ENCODE measurements around the gene KIFC3.
A peak's percentile ranks its signal among the peaks of the same experiment; 100 is the strongest.

KIFC3 gene

GRCh38 chr16:57808589-57809228 lies 6.4 kb upstream of the KIFC3 start:
- peaks cover 11% of the 10 kb centered on the region for H3K4me1 ChIP-seq (ENCODE audit: insufficient read depth, low read length)
- no peak overlapping the region for H3K27ac ChIP-seq (ENCODE audit: low read length)
- no peak overlapping the region for H3K9ac ChIP-seq (ENCODE audit: low read depth, low read length)
- H3K9me3 ChIP-seq (ENCODE audit: insufficient read depth, low read depth, low read length), result no peaks in the 10 kb centered on the region
- H3K36me3 ChIP-seq (ENCODE audit: insufficient read depth, low read depth, low read length), result no peaks in the 10 kb centered on the region
- H3K27me3 ChIP-seq (ENCODE audit: insufficient read depth, low read length), result no peaks in the 10 kb centered on the region
- H3K4me3 ChIP-seq (ENCODE audit: low read length), result no peak overlapping the region

- no peak overlapping the region for H3K9ac ChIP-seq (ENCODE audit: low read depth, low read length)
- H3K27ac ChIP-seq (ENCODE audit: low read length), result no peak overlapping the region
- H3K36me3 ChIP-seq (ENCODE audit: insufficient read depth, low read depth, low read length), result no peaks in the 10 kb centered on the region
- no peak overlapping the region for H3K4me3 ChIP-seq (ENCODE audit: low read length)
- H3K9me3 ChIP-seq (ENCODE audit: insufficient read depth, low read depth, low read length), result no peaks in the 10 kb centered on the region
- no peaks in the 10 kb centered on the region for H3K27me3 ChIP-seq (ENCODE audit: insufficient read depth, low read length)
- H3K4me1 ChIP-seq (ENCODE audit: insufficient read depth, low read length), result peaks cover 17% of the 10 kb centered on the region
Measured at GRCh38 chr16:57807968-57808528, 5.8 kb upstream of the KIFC3 start.

GRCh38 chr16:57807252-57807967 lies 5.1 kb upstream of the KIFC3 start:
- Histone ChIP-seq H3K9ac (ENCODE audit: low read depth, low read length) (no peak overlapping the region), H3K4me3 (ENCODE audit: low read length) (no peak overlapping the region), H3K27me3 (ENCODE audit: insufficient read depth, low read length) (no peaks in the 10 kb centered on the region), H3K36me3 (ENCODE audit: insufficient read depth, low read depth, low read length) (no peaks in the 10 kb centered on the region), H3K4me1 (ENCODE audit: insufficient read depth, low read length) (peaks cover 22% of the 10 kb centered on the region), H3K9me3 (ENCODE audit: insufficient read depth, low read depth, low read length) (no peaks in the 10 kb centered on the region), H3K27ac (ENCODE audit: low read length) (no peak overlapping the region)

- Histone ChIP-seq H3K4me1 (ENCODE audit: insufficient read depth, low read length) (peaks cover 27% of the 10 kb centered on the region), H3K27me3 (ENCODE audit: insufficient read depth, low read length) (peaks cover 18% of the 10 kb centered on the region), H3K27ac (ENCODE audit: low read length) (no peak overlapping the region), H3K36me3 (ENCODE audit: insufficient read depth, low read depth, low read length) (no peaks in the 10 kb centered on the region), H3K4me3 (ENCODE audit: low read length) (no peak overlapping the region), H3K9me3 (ENCODE audit: insufficient read depth, low read depth, low read length) (no peaks in the 10 kb centered on the region), H3K9ac (ENCODE audit: low read depth, low read length) (no peak overlapping the region)
Measured at GRCh38 chr16:57805176-57805575, 2.9 kb upstream of the KIFC3 start.

- Histone ChIP-seq H3K4me1 (ENCODE audit: insufficient read depth, low read length) (peaks cover 23% of the 10 kb centered on the region), H3K36me3 (ENCODE audit: insufficient read depth, low read depth, low read length) (no peaks in the 10 kb centered on the region), H3K27ac (ENCODE audit: low read length) (no peak overlapping the region), H3K4me3 (ENCODE audit: low read length) (no peak overlapping the region), H3K9me3 (ENCODE audit: insufficient read depth, low read depth, low read length) (no peaks in the 10 kb centered on the region), H3K27me3 (ENCODE audit: insufficient read depth, low read length) (peaks cover 25% of the 10 kb centered on the region), H3K9ac (ENCODE audit: low read depth, low read length) (no peak overlapping the region)
Measured at GRCh38 chr16:57804111-57804837, 2.0 kb upstream of the KIFC3 start.

- Histone ChIP-seq H3K4me3 (ENCODE audit: low read length) (peak overlapping the region; percentile 71; the same call in 1 of the 2 replicates), H3K27ac (ENCODE audit: low read length) (no peak overlapping the region), H3K9ac (ENCODE audit: low read depth, low read length) (peak overlapping the region; percentile 42; the same call in 1 of the 2 replicates)
Measured at GRCh38 chr16:57803134-57803990, 1.1 kb upstream of the KIFC3 start.

GRCh38 chr16:57801809-57802340 lies 416 bp downstream of the KIFC3 start:
- Histone ChIP-seq H3K36me3 (ENCODE audit: insufficient read depth, low read depth, low read length) (no peaks in the 10 kb centered on the region), H3K9me3 (ENCODE audit: insufficient read depth, low read depth, low read length) (no peaks in the 10 kb centered on the region), H3K27ac (ENCODE audit: low read length) (no peak overlapping the region), H3K4me3 (ENCODE audit: low read length) (peak overlapping the region; percentile 71), H3K9ac (ENCODE audit: low read depth, low read length) (peak overlapping the region; percentile 47; the same call in 1 of the 2 replicates), H3K27me3 (ENCODE audit: insufficient read depth, low read length) (peaks cover 36% of the 10 kb centered on the region), H3K4me1 (ENCODE audit: insufficient read depth, low read length) (peaks cover 31% of the 10 kb centered on the region)

More at GRCh38 chr16:57803134-57803990, 1.1 kb upstream of the KIFC3 start:
- Histone ChIP-seq H3K36me3 (ENCODE audit: insufficient read depth, low read depth, low read length) (no peaks in the 10 kb centered on the region), H3K9me3 (ENCODE audit: insufficient read depth, low read depth, low read length) (no peaks in the 10 kb centered on the region), H3K27me3 (ENCODE audit: insufficient read depth, low read length) (peaks cover 34% of the 10 kb centered on the region), H3K4me1 (ENCODE audit: insufficient read depth, low read length) (peaks cover 27% of the 10 kb centered on the region)

GRCh38 chr16:57801098-57801808 lies 1.0 kb downstream of the KIFC3 start:
- Histone ChIP-seq H3K27ac (ENCODE audit: low read length) (no peak overlapping the region), H3K4me1 (ENCODE audit: insufficient read depth, low read length) (peaks cover 31% of the 10 kb centered on the region), H3K4me3 (ENCODE audit: low read length) (peak overlapping the region; percentile 71), H3K9me3 (ENCODE audit: insufficient read depth, low read depth, low read length) (no peaks in the 10 kb centered on the region), H3K9ac (ENCODE audit: low read depth, low read length) (peak overlapping the region; percentile 47; the same call in 1 of the 2 replicates), H3K36me3 (ENCODE audit: insufficient read depth, low read depth, low read length) (no peaks in the 10 kb centered on the region), H3K27me3 (ENCODE audit: insufficient read depth, low read length) (peaks cover 36% of the 10 kb centered on the region)

- no peaks in the 10 kb centered on the region for H3K36me3 ChIP-seq (ENCODE audit: insufficient read depth, low read depth, low read length)
- H3K27ac ChIP-seq (ENCODE audit: low read length), result no peak overlapping the region
- H3K4me3 ChIP-seq (ENCODE audit: low read length), result no peak overlapping the region
- peaks cover 31% of the 10 kb centered on the region for H3K4me1 ChIP-seq (ENCODE audit: insufficient read depth, low read length)
- H3K9me3 ChIP-seq (ENCODE audit: insufficient read depth, low read depth, low read length), result no peaks in the 10 kb centered on the region
- H3K27me3 ChIP-seq (ENCODE audit: insufficient read depth, low read length), result peaks cover 36% of the 10 kb centered on the region
- H3K9ac ChIP-seq (ENCODE audit: low read depth, low read length), result no peak overlapping the region
Measured at GRCh38 chr16:57800200-57801097, 1.8 kb downstream of the KIFC3 start.
